WTC11 (cell line): ENCODE measurements around the gene HTT-AS. TPM values are rescaled to one million over a fixed set of nuclear protein-coding genes. Genes with fewer than 3 reads are reported as not detected.

Experiments
- ATAC-seq: fragments of 200-7000 bp; cut with Tn5 transposase; 2 replicates; pipeline ENCODE4 v1.10.0; 2021; ENCODE audit warnings: mild to moderate bottlenecking, moderate library complexity
- Bru-seq: library from RNA; stranded (reverse); fragments of 400-500 nt; gene quantifications from one replicate; lab custom pipeline; 2021; lab: Mats Ljungman, UMichigan
- CTCF ChIA-PET: fragments of 300-600 bp; sonication (Branson Sonifier 250); formaldehyde crosslinking; loops from one replicate; lab custom pipeline; 2021; ENCODE audit warnings: antibody characterized with exemption; lab: Charles Lee
- POLR2A ChIA-PET: fragments of 350-600 bp; sonication (Branson Sonifier 250); formaldehyde crosslinking; loops from one replicate; lab custom pipeline; 2021; ENCODE audit warnings: antibody characterized with exemption; lab: Charles Lee
- DNase-seq: peaks from one replicate; pipeline ENCODE4 v3.0.0; 2021; ENCODE audit warnings: low spot score
- H3K27ac Mint-ChIP-seq: 2 replicates; pipeline ENCODE4 v1.8.0; 2021; ENCODE audit warnings: mixed read lengths
- H3K27me3 Mint-ChIP-seq: 2 replicates; pipeline ENCODE4 v1.8.0; 2021; ENCODE audit warnings: low read depth, mild to moderate bottlenecking, moderate library complexity, mixed read lengths
- H3K36me3 Mint-ChIP-seq: 2 replicates; pipeline ENCODE4 v1.8.0; 2021; ENCODE audit warnings: mixed read lengths
- H3K4me1 Mint-ChIP-seq: 2 replicates; pipeline ENCODE4 v1.8.0; 2022; ENCODE audit warnings: mixed read lengths
- H3K4me3 Mint-ChIP-seq: 2 replicates; pipeline ENCODE4 v1.8.0; 2021; ENCODE audit warnings: mild to moderate bottlenecking, moderate library complexity, mixed read lengths
- H3K9me3 Mint-ChIP-seq: 2 replicates; pipeline ENCODE4 v1.8.0; 2021; ENCODE audit warnings: mixed read lengths
- GABPB1 ChIP-seq: sonication (generic); formaldehyde crosslinking; IDR thresholded peaks from 2 replicates; pipeline ENCODE4 v1.8.1; 2023; ENCODE audit warnings: mild to moderate bottlenecking, missing genetic modification reagents
- HMGXB4 ChIP-seq: sonication (generic); formaldehyde crosslinking; IDR thresholded peaks from 2 replicates; pipeline ENCODE4 v1.8.1; 2023; ENCODE audit warnings: mild to moderate bottlenecking, moderate library complexity, missing genetic modification reagents
- NFATC4 ChIP-seq: fragments of 250-450 bp; sonication (Bioruptor Pico); IDR thresholded peaks from 2 replicates; pipeline ENCODE4 v1.9.0; 2021; ENCODE audit warnings: mild to moderate bottlenecking
- NFYB ChIP-seq: sonication (generic); formaldehyde crosslinking; conservative IDR thresholded peaks from 2 replicates; pipeline ENCODE4 v1.8.0; 2022; ENCODE audit warnings: low read depth, missing genetic modification reagents
- SOX15 ChIP-seq: fragments of 250-450 bp; sonication (Bioruptor Pico); IDR thresholded peaks from 2 replicates; pipeline ENCODE4 v1.9.0; 2021; ENCODE audit warnings: mild to moderate bottlenecking
- SP1 ChIP-seq: sonication (generic); formaldehyde crosslinking; conservative IDR thresholded peaks from 2 replicates; pipeline ENCODE4 v1.8.1; 2022; ENCODE audit warnings: missing genetic modification reagents
- TEAD4 ChIP-seq: sonication (generic); formaldehyde crosslinking; IDR thresholded peaks from 2 replicates; pipeline ENCODE4 v1.8.0; 2022; ENCODE audit warnings: mild to moderate bottlenecking, missing genetic modification reagents
- ZMAT4 ChIP-seq: fragments of 250-450 bp; sonication (Bioruptor Pico); IDR thresholded peaks from 2 replicates; pipeline ENCODE4 v1.9.0; 2021; ENCODE audit warnings: mild to moderate bottlenecking
- ZNF232 ChIP-seq: sonication (generic); formaldehyde crosslinking; IDR thresholded peaks from 2 replicates; pipeline ENCODE4 v1.8.0; 2022; ENCODE audit warnings: mild to moderate bottlenecking, missing genetic modification reagents
- long read RNA-seq, 3 experiments: library from RNA in 1 of 3; library from capped mRNA in 1 of 3; library from polyadenylated mRNA in 1 of 3; unstranded in 2 of 3; stranded (forward) in 1 of 3; transcript quantifications; one replicate each; pipeline ENCODE4 v2.0.0, GENCODE V29; 2021
- total RNA-seq: library from RNA; stranded (reverse); gene quantifications from 3 replicates; pipeline ENCODE4 v1.2.3, GENCODE V29; 2021
- TF ChIP-seq, protein P1 (sequence below): sonication (generic); formaldehyde crosslinking; IDR thresholded peaks from 2 replicates; pipeline ENCODE4 v1.8.1; 2023; ENCODE audit warnings: mild to moderate bottlenecking, missing genetic modification reagents, moderate library complexity
- TF ChIP-seq, protein P2 (sequence below): sonication (generic); formaldehyde crosslinking; IDR thresholded peaks from 2 replicates; pipeline ENCODE4 v1.8.0; 2023; ENCODE audit warnings: missing genetic modification reagents, mild to moderate bottlenecking, borderline replicate concordance
- TF ChIP-seq, protein P3 (sequence below): sonication (generic); formaldehyde crosslinking; IDR thresholded peaks from 2 replicates; pipeline ENCODE4 v1.8.1; 2023; ENCODE audit warnings: mild to moderate bottlenecking, missing genetic modification reagents, borderline replicate concordance

HTT-AS gene
- not detected in 3 replicates for total RNA-seq
- Bru-seq, nascent RNA = percentile 11 among the genes with signal in this experiment
- long read RNA-seq, experiment 1 = 0 reads
- long read RNA-seq, experiment 2 = 0 reads
- long read RNA-seq, experiment 3 = 0 reads

GRCh38 chr4:3074078-3074845, at the start of gene HTT-AS, which contains the start of gene HTT:
TSS of gene HTT-AS (minus strand) at chr4:3074538.
TSS of gene HTT (plus strand) at chr4:3074681. CDS start at chr4:3074826, 145 bp downstream.
- H3K27me3 Mint-ChIP-seq = no peaks in the 10 kb centered on the region; the same call in 1 of the 2 replicates
- peak within 1 kb of the TSS; percentile 96 for H3K27ac Mint-ChIP-seq
- H3K4me1 Mint-ChIP-seq = peaks cover 17% of the 10 kb centered on the region
- ChIA-PET CTCF (interaction anchor here (0.6 to 1.4 kb wide), 4 partner anchors 31 to 206 kb away, joined by 4 to 6 read pairs (median 4); no protein-coding TSS in a partner anchor), POLR2A (no interaction called here)
- H3K36me3 Mint-ChIP-seq = no peaks in the 10 kb centered on the region
- H3K9me3 Mint-ChIP-seq = no peaks in the 10 kb centered on the region
- TF ChIP-seq ZMAT4 (CRISPR knock-in tag) (no peak), HMGXB4 (CRISPR knock-in tag) (peak; percentile 77; the same call in 1 of the 2 replicates), NFYB (peak; percentile 80), SOX15 (CRISPR knock-in tag) (no peak), NFATC4 (CRISPR knock-in tag) (no peak), ZNF232 (CRISPR knock-in tag) (peak; percentile 65; the same call in 1 of the 2 replicates), TEAD4 (CRISPR knock-in tag) (no peak), GABPB1 (CRISPR knock-in tag) (0 out of 2 replicates have a peak, but pooled peaks have one; percentile 18), SP1 (CRISPR knock-in tag) (peak; percentile 93)
- TF ChIP-seq, protein P1, sequence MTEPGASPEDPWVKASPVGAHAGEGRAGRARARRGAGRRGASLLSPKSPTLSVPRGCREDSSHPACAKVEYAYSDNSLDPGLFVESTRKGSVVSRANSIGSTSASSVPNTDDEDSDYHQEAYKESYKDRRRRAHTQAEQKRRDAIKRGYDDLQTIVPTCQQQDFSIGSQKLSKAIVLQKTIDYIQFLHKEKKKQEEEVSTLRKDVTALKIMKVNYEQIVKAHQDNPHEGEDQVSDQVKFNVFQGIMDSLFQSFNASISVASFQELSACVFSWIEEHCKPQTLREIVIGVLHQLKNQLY (CRISPR knock-in tag) = no peak
- TF ChIP-seq, protein P2, sequence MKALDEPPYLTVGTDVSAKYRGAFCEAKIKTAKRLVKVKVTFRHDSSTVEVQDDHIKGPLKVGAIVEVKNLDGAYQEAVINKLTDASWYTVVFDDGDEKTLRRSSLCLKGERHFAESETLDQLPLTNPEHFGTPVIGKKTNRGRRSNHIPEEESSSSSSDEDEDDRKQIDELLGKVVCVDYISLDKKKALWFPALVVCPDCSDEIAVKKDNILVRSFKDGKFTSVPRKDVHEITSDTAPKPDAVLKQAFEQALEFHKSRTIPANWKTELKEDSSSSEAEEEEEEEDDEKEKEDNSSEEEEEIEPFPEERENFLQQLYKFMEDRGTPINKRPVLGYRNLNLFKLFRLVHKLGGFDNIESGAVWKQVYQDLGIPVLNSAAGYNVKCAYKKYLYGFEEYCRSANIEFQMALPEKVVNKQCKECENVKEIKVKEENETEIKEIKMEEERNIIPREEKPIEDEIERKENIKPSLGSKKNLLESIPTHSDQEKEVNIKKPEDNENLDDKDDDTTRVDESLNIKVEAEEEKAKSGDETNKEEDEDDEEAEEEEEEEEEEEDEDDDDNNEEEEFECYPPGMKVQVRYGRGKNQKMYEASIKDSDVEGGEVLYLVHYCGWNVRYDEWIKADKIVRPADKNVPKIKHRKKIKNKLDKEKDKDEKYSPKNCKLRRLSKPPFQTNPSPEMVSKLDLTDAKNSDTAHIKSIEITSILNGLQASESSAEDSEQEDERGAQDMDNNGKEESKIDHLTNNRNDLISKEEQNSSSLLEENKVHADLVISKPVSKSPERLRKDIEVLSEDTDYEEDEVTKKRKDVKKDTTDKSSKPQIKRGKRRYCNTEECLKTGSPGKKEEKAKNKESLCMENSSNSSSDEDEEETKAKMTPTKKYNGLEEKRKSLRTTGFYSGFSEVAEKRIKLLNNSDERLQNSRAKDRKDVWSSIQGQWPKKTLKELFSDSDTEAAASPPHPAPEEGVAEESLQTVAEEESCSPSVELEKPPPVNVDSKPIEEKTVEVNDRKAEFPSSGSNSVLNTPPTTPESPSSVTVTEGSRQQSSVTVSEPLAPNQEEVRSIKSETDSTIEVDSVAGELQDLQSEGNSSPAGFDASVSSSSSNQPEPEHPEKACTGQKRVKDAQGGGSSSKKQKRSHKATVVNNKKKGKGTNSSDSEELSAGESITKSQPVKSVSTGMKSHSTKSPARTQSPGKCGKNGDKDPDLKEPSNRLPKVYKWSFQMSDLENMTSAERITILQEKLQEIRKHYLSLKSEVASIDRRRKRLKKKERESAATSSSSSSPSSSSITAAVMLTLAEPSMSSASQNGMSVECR (CRISPR knock-in tag) = 0 out of 2 replicates have a peak, but pooled peaks have one; percentile 19
- TF ChIP-seq, protein P3, sequence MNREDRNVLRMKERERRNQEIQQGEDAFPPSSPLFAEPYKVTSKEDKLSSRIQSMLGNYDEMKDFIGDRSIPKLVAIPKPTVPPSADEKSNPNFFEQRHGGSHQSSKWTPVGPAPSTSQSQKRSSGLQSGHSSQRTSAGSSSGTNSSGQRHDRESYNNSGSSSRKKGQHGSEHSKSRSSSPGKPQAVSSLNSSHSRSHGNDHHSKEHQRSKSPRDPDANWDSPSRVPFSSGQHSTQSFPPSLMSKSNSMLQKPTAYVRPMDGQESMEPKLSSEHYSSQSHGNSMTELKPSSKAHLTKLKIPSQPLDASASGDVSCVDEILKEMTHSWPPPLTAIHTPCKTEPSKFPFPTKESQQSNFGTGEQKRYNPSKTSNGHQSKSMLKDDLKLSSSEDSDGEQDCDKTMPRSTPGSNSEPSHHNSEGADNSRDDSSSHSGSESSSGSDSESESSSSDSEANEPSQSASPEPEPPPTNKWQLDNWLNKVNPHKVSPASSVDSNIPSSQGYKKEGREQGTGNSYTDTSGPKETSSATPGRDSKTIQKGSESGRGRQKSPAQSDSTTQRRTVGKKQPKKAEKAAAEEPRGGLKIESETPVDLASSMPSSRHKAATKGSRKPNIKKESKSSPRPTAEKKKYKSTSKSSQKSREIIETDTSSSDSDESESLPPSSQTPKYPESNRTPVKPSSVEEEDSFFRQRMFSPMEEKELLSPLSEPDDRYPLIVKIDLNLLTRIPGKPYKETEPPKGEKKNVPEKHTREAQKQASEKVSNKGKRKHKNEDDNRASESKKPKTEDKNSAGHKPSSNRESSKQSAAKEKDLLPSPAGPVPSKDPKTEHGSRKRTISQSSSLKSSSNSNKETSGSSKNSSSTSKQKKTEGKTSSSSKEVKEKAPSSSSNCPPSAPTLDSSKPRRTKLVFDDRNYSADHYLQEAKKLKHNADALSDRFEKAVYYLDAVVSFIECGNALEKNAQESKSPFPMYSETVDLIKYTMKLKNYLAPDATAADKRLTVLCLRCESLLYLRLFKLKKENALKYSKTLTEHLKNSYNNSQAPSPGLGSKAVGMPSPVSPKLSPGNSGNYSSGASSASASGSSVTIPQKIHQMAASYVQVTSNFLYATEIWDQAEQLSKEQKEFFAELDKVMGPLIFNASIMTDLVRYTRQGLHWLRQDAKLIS = no peak
- TF ChIP-seq, all 79 proteins: peak for 6
- ATAC-seq (peak; percentile 83), DNase-seq (peak; percentile 95)
- H3K4me3 Mint-ChIP-seq = peak within 1 kb of the TSS; percentile 93
